Sigmoid colon (tissue), 7 donors: Measurements from ENCODE around the gene DSCAM. TPM values are rescaled to one million over a fixed set of nuclear protein-coding genes. Genes with fewer than 3 reads are reported as not detected.

Source experiments
- DNase-seq: peaks from one replicate; pipeline ENCODE4 v3.0.0-alpha.2; 2019
- H3K27ac ChIP-seq, 4 donors: fragments of 200-600 bp; sonication (generic); one replicate each; pipeline ENCODE4 v1.5.1; 2016 to 2019; ENCODE audit warnings: mild to moderate bottlenecking in 1 of 4
- H3K27me3 ChIP-seq, 3 donors: fragments of 200-600 bp; sonication (generic); one replicate each; pipeline ENCODE4 v1.5.1; 2019; ENCODE audit warnings: mild to moderate bottlenecking in 1 of 3
- H3K36me3 ChIP-seq, 4 donors: fragments of 200-600 bp; sonication (generic); one replicate each; pipeline ENCODE4 v1.5.1; 2016 to 2019
- H3K4me1 ChIP-seq, 4 donors: fragments of 200-600 bp; sonication (generic); one replicate each; pipeline ENCODE4 v1.5.1; 2017 to 2019
- H3K4me3 ChIP-seq, 4 donors: fragments of 200-600 bp; sonication (generic); one replicate each; pipeline ENCODE4 v1.5.1; 2017 to 2019; ENCODE audit warnings: mild to moderate bottlenecking in 2 of 4, moderate library complexity in 1 of 4
- H3K9me3 ChIP-seq, 4 donors: fragments of 200-600 bp in 3 of 4; sonication (generic) in 3 of 4; one replicate each; pipeline versions ENCODE4 v1.5.1 to v1.6.1; 2013 to 2019
- CTCF ChIP-seq, 4 experiments: fragments of 450-650 bp in 3 of 4; fragments of 200-600 bp in 1 of 4; IDR thresholded peaks; one replicate each; pipeline ENCODE4 v1.5.1; 2016 to 2019; ENCODE audit warnings: antibody characterized with exemption in 4 of 4, mild to moderate bottlenecking in 3 of 4, moderate library complexity in 2 of 4
- EP300 ChIP-seq, 4 donors: sonication (generic); formaldehyde crosslinking; IDR thresholded peaks; one replicate each; pipeline ENCODE4 v1.6.1; 2017; ENCODE audit warnings: antibody characterized with exemption in 4 of 4
- POLR2A ChIP-seq, 2 donors: fragments of 450-650 bp; IDR thresholded peaks; one replicate each; pipeline ENCODE4 v1.6.1; 2016; ENCODE audit warnings: antibody characterized with exemption in 2 of 2, mild to moderate bottlenecking in 2 of 2, moderate library complexity in 2 of 2
- POLR2AphosphoS5 ChIP-seq, 4 donors: sonication (generic); formaldehyde crosslinking; IDR thresholded peaks; one replicate each; pipeline ENCODE4 v1.6.1; 2017; ENCODE audit warnings: antibody characterized with exemption in 4 of 4
- WGBS, 2 donors: extraction: QIAGEN DNeasy Blood & Tissue Kit; methylation state at CpG; one replicate each; pipeline ENCODE4 v1.1.7; 2013; 5-methylcytosine and 5-hydroxymethylcytosine counted together
- intact Hi-C: fragments of 100-400 bp; cut with DNase I; formaldehyde crosslinking; loops from one replicate; pipeline ENCODE4 v1.15.1; 2023
- polyA plus RNA-seq, 3 donors: library from polyadenylated mRNA; stranded (reverse); fragments of 200-250 nt; gene quantifications; one replicate each; pipeline ENCODE4 v1.2.3, GENCODE V29; 2013
- total RNA-seq, 4 donors: library from RNA; depleted of rRNA; stranded (reverse); fragments of >200 nt; gene quantifications; one replicate each; pipeline ENCODE4 v1.1.0, GENCODE V29; 2016
- donor health status: healthy with polysubstance abuse.
- donor health status: Bipolar disorder and iron deficiency.
- donor health status: healthy.

Gene DSCAM
- total and polyA plus RNA-seq, 7 donors, result 0.17 to 0.55 (median 0.33) TPM; not detected in 2

GRCh38 chr21:40731206-40731605 lies 115.8 kb downstream of the DSCAM start:
- WGBS, 2 donors, result 85 to 95% methylated on average over 1 of the region's 1 CpG

GRCh38 chr21:40730426-40730800 lies 116.5 kb downstream of the DSCAM start:
- H3K4me1 ChIP-seq, result no peaks in the 10 kb centered on the region
- intact Hi-C loops, result no loop called here
- no peak overlapping the region for H3K27ac ChIP-seq
- no peak for DNase-seq
- no peaks in the 10 kb centered on the region for H3K36me3 ChIP-seq
- H3K4me3 ChIP-seq, result no peak overlapping the region
- no peaks in the 10 kb centered on the region for H3K9me3 ChIP-seq
- no peaks in the 10 kb centered on the region for H3K27me3 ChIP-seq
- TF ChIP-seq CTCF (IDR thresholded peaks at IDR 0.05) (no peak), POLR2AphosphoS5 (IDR thresholded peaks at IDR 0.05) (no peak), POLR2A (IDR thresholded peaks at IDR 0.05) (no peak), EP300 (IDR thresholded peaks at IDR 0.05) (no peak)
- WGBS, 2 donors, result 80 to 85% methylated on average over 7 of the region's 7 CpGs

More at GRCh38 chr21:40731206-40731605, 115.8 kb downstream of the DSCAM start:
- TF ChIP-seq POLR2AphosphoS5 (IDR thresholded peaks at IDR 0.05) (no peak), POLR2A (IDR thresholded peaks at IDR 0.05) (no peak), CTCF (IDR thresholded peaks at IDR 0.05) (no peak), EP300 (IDR thresholded peaks at IDR 0.05) (no peak)
- no peak for DNase-seq
- Histone ChIP-seq H3K9me3 (no peaks in the 10 kb centered on the region), H3K27me3 (no peaks in the 10 kb centered on the region), H3K36me3 (no peaks in the 10 kb centered on the region), H3K27ac (no peak overlapping the region), H3K4me3 (no peak overlapping the region), H3K4me1 (no peaks in the 10 kb centered on the region)
- intact Hi-C loops, result no loop called here

GRCh38 chr21:40729761-40730425 lies 117.1 kb downstream of the DSCAM start:
- H3K27ac ChIP-seq, result no peak overlapping the region
- no peaks in the 10 kb centered on the region for H3K36me3 ChIP-seq
- 91% methylated on average over 8 of the region's 8 CpGs for whole genome bisulfite sequencing, 2 donors
- H3K4me3 ChIP-seq, result no peak overlapping the region
- intact Hi-C loops, result no loop called here
- no peak for DNase-seq
- H3K27me3 ChIP-seq, result no peaks in the 10 kb centered on the region
- no peaks in the 10 kb centered on the region for H3K4me1 ChIP-seq
- TF ChIP-seq POLR2AphosphoS5 (IDR thresholded peaks at IDR 0.05) (no peak), CTCF (IDR thresholded peaks at IDR 0.05) (no peak), POLR2A (IDR thresholded peaks at IDR 0.05) (no peak), EP300 (IDR thresholded peaks at IDR 0.05) (no peak)
- no peaks in the 10 kb centered on the region for H3K9me3 ChIP-seq

GRCh38 chr21:40723966-40724365 lies 123.0 kb downstream of the DSCAM start:
- Histone ChIP-seq H3K4me3 (no peak overlapping the region), H3K27me3 (no peaks in the 10 kb centered on the region), H3K36me3 (no peaks in the 10 kb centered on the region), H3K4me1 (no peaks in the 10 kb centered on the region), H3K9me3 (peaks cover 0 to 2% (median 0%) of the 10 kb centered on the region in 4 donors), H3K27ac (no peak overlapping the region)
- TF ChIP-seq CTCF (IDR thresholded peaks at IDR 0.05) (no peak), POLR2A (IDR thresholded peaks at IDR 0.05) (no peak), EP300 (IDR thresholded peaks at IDR 0.05) (no peak), POLR2AphosphoS5 (IDR thresholded peaks at IDR 0.05) (no peak)
- intact Hi-C loops, result no loop called here
- no peak for DNase-seq
- WGBS, 2 donors, result 86 to 91% methylated on average over 5 of the region's 5 CpGs

GRCh38 chr21:40723317-40723716 lies 123.6 kb downstream of the DSCAM start:
- 92 to 95% methylated on average over 2 of the region's 2 CpGs for WGBS, 2 donors
- H3K9me3 ChIP-seq, result peaks cover 0 to 2% (median 0%) of the 10 kb centered on the region in 4 donors
- H3K4me1 ChIP-seq, result no peaks in the 10 kb centered on the region
- no peak for DNase-seq
- H3K27me3 ChIP-seq, result no peaks in the 10 kb centered on the region
- H3K4me3 ChIP-seq, result no peak overlapping the region
- no peak overlapping the region for H3K27ac ChIP-seq
- no peaks in the 10 kb centered on the region for H3K36me3 ChIP-seq
- intact Hi-C loops, result no loop called here
- no peak for TF ChIP-seq POLR2AphosphoS5 (IDR thresholded peaks at IDR 0.05)
- no peak for TF ChIP-seq POLR2A (IDR thresholded peaks at IDR 0.05)
- no peak for TF ChIP-seq EP300 (IDR thresholded peaks at IDR 0.05)
- no peak for TF ChIP-seq CTCF (IDR thresholded peaks at IDR 0.05)
